Stimulated activated CD8-positive, alpha-beta memory T cell treated with anti-CD3 and anti-CD28 coated beads, Interleukin-4, amount 100 ng/mL, for 4 hours (primary cell): Measurements from ENCODE around the gene CHSY3.

ENCODE experiments used
- DNase-seq, 2 donors: peaks; one replicate each; pipeline ENCODE4 v3.0.0-alpha.2; 2020; ENCODE audit warnings: low read depth in 2 of 2, low spot score in 1 of 2

Gene CHSY3

GRCh38 chr5:129945028-129945427 lies 40.8 kb downstream of the CHSY3 start:
- no peak for DNase-seq

- DNase-seq = no peak
Observed at GRCh38 chr5:129945774-129946270, 41.6 kb downstream of the CHSY3 start.

- no peak for DNase-seq
Observed at GRCh38 chr5:129951039-129951438, 46.8 kb downstream of the CHSY3 start.

- DNase-seq = no peak
Observed at GRCh38 chr5:129958581-129958980, 54.3 kb downstream of the CHSY3 start.

- no peak for DNase-seq
Observed at GRCh38 chr5:129960831-129961230, 56.6 kb downstream of the CHSY3 start.

- DNase-seq = no peak
Observed at GRCh38 chr5:129962506-129962905, 58.2 kb downstream of the CHSY3 start.

- no peak for DNase-seq
Observed at GRCh38 chr5:129963359-129963758, 59.1 kb downstream of the CHSY3 start.

- no peak for DNase-seq
Observed at GRCh38 chr5:129966071-129966470, 61.8 kb downstream of the CHSY3 start.

- DNase-seq = no peak
Observed at GRCh38 chr5:129971714-129972113, 67.4 kb downstream of the CHSY3 start.

- no peak for DNase-seq
Observed at GRCh38 chr5:129972465-129973141, 68.3 kb downstream of the CHSY3 start.

GRCh38 chr5:129973716-129974426 lies 69.6 kb downstream of the CHSY3 start:
- DNase-seq = no peak

GRCh38 chr5:129977810-129978209 lies 73.5 kb downstream of the CHSY3 start:
- DNase-seq = no peak

GRCh38 chr5:129978270-129978669 lies 74.0 kb downstream of the CHSY3 start:
- DNase-seq = no peak

GRCh38 chr5:129988453-129988852 lies 84.2 kb downstream of the CHSY3 start:
- no peak for DNase-seq

GRCh38 chr5:129991780-129992179 lies 87.5 kb downstream of the CHSY3 start:
- DNase-seq = no peak

GRCh38 chr5:129996896-129997295 lies 92.6 kb downstream of the CHSY3 start:
- no peak for DNase-seq

GRCh38 chr5:130000460-130000859 lies 96.2 kb downstream of the CHSY3 start:
- no peak for DNase-seq

GRCh38 chr5:130002183-130002582 lies 97.9 kb downstream of the CHSY3 start:
- DNase-seq = no peak

- DNase-seq = no peak
Observed at GRCh38 chr5:130002876-130003275, 98.6 kb downstream of the CHSY3 start.

GRCh38 chr5:130011986-130012385 lies 107.7 kb downstream of the CHSY3 start:
- DNase-seq = no peak

GRCh38 chr5:130017173-130017572 lies 112.9 kb downstream of the CHSY3 start:
- DNase-seq = no peak

GRCh38 chr5:130018641-130019040 lies 114.4 kb downstream of the CHSY3 start:
- no peak for DNase-seq

GRCh38 chr5:130021000-130021399 lies 116.7 kb downstream of the CHSY3 start:
- DNase-seq = no peak
